Activated CD4-positive, CD25-positive, alpha-beta regulatory T cell treated with anti-CD3 and anti-CD28 coated beads, Interleukin-2, amount 50 U/mL, for 24 hours (primary cell): ENCODE results near the gene GMDS.

Experiments used
- ATAC-seq, 2 donors: fragments of 150-1000 bp; cut with Tn5 transposase; one replicate each; pipeline ENCODE4 v1.10.0; 2021; ENCODE audit warnings: mild to moderate bottlenecking in 1 of 2, moderate library complexity in 1 of 2

Gene GMDS

DNA sequence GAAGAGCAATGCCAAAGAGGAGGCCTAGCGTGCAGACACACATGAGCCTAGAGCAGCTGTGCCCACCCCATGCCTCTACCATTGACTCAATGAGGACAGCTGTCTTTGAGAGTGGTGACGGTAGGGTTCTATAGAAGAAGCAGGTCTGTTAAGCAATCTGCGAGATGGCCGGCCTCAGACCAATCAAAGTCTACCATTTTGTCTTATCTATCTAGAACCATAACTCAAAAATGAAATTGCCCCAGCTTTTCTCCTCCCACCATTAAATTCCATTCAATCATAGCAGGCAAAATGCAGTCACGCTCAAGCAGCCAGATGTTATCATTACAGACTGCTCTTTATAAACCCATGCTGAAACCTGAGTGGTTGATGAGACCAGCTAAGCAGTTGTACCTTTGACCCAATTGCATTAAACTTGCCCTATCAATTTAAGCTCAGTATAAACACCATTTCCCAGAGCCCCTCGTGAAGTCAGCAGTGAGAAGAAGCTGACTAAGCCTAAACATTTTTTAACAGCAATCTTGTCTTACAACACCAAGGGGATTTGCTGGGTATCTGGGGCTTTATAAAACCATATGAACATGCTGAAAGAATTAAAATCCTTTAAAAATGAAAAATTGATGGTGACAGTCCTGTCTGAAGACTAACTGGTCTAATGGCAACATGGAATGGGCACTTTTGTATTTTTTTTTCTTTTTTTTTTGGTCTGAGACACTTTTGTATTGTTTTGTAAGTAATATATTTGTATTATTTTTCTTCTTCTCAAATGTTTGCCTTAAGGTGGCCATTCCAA is 578.2 kb downstream of the GMDS start:
- no peak for ATAC-seq

DNA sequence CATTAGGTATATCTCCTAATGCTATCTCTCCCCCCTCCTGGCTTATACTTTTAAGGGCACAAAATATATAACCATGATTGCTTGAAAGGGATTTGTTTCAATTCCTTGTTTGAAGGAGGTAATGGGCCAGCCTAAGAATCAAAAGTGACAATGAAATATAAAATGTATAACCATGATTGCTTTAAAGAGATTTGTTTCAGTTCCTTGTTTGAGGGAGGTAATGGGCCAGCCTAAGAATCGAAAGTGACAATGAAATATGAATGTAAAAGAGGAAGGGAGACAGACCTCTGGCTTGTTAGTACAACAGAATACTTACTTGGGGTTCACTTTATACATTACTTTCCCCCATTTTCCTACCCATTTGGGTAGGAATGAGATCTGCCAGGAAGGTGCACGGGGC is 580.2 kb downstream of the GMDS start:
- peak in 1 of 2 donors; percentile 27 for ATAC-seq

DNA sequence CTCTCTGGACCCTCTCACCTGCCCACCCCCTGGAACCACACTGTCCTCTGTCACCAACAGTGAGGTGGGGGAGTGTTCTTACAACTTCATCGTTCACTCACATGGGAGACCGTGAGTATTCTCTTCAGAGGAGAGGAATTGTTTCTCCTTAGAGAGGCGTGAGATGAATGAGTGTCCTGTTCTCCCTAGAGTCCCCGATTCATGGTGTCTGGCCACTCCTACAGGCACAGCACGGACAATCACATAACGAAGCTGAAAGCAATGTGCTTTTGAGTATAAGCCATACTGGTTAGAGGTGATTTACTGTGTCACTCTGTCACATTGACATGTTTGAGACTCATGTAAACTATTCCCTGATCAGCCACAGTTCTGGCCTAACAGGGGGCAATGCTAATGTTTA is 581.1 kb downstream of the GMDS start:
- ATAC-seq: no peak

DNA sequence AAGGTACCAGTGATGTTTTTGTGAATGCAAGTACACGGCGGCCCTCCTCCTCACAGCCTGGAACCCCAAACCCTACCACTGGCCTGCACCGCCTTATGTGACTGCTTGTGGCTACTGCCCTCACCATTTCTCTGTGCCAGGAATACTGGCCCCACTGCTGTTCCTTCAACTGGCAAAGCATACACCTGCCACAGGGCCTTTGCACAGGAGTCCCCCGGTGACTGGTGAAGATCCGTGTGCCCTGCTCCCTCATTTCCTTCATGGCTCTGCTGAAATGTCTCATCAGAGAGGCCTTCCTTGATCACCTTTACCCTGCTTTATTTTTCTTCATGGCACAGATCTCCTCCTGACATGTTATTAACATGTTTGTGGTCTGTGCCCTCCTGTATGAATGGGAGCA is 581.9 kb downstream of the GMDS start:
- no peak for ATAC-seq

DNA sequence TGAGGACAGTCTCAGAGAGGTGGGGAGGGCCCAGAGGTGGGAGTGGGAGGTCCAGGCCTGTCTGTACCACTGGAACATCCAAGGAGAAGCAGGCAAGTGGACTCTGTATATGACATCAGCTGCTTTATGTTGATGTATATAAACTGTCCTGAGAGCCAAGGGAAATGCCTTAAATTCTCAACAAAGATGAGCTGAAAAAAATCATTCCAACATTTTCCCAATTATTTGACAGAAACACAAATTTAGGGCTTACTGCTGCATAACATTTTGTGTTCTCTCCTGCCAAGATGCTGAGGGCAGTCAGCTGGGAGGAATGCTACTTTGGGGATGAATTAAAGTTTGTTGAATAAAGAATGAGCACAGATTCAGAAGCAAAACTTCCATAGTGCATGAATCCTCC is 582.9 kb downstream of the GMDS start:
- no peak for ATAC-seq

DNA sequence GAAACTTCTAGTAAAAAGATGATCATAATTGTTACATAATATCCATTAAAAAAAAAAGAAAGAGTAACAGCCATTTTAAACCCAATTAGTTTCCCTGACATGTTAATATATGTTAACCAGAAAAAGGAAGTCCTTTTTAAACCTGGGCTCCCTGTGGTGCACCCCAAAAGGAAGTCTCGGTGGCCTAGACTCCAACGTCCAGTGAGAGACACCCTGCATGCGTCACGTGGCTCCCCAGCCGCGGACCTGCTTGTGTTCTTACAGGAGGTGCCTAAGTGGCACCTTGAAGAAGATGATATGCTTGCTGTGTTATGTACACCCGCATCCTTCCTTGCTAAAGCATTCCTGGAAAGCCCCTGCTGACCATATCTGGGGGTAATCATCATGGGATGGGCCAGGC is 585.6 kb downstream of the GMDS start:
- ATAC-seq: no peak

DNA sequence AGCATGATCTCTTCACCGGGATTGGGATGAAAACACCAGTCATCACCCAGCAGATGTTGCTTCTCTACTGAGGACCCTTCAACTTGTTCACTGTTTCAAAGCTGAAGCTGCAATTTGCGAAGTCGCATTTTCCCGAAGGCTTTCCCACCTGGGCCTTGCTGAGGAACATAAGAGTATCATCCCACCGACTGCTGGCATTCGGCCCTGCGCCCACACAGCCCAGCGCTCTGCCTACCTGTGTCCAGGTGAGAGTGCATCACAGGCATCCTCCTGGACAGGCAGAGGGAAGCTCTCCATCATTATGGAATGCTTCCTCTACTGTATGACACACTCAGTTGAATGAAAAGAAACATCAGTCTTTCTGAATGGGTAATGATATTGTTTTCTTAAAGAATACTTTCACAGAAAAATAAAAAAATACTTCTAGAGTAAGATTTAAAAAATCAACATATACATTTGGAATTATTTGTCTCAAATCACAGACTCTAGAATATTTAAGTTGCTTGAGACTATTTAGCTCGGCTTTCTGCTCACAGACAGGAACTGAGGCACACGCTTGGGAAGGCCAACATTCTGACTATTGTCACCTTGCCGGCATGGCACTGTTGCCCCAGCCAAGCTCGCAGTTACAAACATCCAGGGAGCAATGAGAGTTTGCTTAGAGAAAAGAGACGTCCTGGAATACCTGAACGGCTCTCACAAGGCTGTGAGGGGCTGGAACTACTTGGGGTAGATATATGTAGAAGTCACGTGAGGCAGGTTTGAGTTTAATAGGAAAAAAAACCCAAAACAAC is 587.0 kb downstream of the GMDS start:
- no peak for ATAC-seq

DNA sequence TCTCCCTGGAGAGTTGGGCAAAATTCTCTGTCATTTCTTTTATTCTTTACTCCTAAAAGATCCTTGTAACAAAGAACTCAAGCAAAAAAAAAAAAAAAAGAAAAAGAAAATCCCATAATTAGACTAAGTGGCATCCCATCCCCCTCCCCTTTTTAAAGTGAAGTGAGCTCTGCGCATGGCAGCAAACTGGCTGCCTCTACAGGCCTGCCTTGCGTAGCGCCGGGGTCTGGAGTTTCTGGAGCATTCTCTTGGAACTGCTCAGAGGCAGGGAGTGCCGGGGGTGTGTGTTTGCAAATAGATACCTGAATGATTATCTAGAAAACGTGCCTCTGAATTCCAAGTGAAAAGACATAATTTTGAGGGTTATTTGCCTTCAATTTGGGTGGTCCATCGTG is 587.6 kb downstream of the GMDS start:
- no peak for ATAC-seq

DNA sequence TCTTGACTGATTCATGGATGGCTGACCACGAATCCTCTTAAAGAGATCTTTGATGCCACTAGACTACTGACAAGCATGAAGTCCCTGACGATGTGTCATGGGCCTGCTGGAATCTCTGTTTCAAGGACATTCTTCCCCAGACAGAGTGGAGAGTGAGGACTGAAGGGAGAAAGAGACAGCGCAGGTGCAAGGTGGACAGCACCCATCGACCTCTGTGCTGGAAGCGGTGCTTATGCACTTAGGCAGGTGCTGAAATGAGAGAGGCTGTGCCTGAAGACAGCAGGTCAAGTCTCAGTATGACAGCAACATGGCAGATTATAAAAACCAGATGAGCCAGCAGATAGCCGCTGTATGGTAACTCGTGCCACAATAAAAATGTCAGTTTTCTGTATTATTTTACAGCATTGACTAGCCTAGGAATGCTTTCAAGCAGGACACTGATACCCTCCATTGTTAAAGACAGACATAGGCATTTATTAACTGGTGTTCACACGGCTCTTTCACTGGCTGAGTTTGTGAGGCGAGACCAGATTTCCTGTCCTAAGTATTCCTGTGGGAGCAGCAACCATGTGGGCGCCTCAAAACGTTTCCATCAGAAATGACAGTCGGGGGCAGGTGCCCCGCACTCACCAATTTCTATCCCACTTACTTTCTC is 588.2 kb downstream of the GMDS start:
- no peak for ATAC-seq

DNA sequence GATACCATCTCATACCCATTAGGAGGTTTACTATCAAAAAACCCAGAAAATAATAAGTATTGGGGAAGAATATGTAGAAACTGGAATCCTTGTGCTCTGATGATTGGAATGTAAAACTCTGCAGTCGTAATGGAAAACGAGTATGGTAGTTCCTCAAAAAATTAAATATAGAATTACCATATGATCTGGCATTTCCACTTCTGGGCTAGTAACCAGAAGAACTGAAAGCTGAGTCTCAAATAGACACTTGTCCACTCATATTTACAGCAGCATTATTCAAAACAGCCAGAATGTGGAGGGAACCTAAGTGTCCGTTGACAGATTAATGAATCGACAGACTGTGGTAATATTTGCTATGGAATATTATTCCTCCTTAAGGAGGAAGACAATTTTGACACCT is 591.4 kb downstream of the GMDS start:
- no peak for ATAC-seq

DNA sequence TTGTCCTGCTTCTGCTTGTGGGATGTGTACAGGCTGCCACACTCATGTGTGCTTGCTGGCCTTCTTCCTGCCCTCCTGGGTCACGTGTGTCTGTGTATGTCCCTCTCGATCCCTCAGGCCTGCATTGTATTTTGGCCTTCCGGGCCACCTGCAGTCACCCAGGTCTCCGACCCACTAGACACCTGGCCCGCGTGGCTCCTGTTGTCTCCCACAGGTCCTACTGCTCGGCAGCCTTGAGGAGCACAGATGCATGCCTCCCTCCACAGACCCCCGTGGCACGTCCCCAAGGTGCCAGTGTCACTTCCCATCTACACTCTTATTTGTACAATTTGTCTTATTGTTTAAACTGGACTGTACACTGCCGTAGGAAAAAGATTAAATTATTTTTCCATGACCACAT is 592.6 kb downstream of the GMDS start:
- ATAC-seq: no peak

DNA sequence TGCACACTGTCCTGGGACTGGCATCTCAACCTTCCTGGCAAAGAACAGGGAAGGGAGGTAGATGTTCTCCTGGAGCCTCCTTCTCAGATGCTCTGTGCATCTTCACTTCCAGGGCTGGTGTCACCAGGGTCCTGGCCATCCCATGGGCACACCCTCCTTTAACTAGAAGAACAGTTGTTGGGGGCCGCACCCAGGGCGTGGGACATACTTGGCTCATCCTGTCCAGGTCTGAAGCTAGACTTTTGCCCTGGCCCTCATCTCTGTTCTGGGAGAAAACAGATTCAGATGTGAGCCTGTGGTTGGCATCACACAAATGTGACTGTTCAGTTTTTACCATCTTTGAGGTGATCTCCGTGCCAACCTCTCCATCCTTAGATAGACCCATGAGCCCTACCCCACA is 594.0 kb downstream of the GMDS start:
- no peak for ATAC-seq

DNA sequence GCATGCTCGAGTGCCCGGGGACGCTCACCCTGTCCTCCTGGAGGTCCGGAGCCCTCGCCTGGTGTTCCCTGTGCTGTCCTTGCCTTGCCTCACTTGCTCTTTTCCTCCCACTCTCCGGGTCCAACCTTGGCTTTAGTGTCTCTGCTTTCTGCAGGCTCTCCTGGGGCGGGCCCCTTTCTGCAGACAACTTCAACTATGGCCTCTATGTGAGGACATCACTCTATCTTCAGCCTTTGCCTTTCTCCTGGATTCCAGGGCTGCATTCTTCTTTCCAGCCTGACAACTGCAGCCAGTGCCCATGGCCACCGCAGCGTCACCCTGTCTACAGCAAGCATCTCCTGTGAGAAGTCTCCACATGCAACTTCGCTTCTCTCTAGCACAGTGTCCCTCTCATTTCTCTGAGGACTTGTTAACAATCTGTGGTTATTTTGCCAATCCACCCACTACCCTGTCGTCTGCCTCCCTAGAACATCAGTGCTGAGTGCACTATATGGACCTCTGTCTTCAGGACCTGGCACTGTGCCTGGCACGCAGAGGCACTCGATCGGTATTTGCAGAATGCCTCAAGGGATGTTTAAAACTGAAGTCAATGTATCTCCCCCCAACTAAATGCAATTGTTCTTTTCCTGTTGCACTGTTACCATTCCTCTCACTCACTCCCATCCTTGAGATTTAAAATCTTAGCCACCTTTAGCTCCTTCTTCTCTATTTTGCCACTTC is 599.8 kb downstream of the GMDS start:
- ATAC-seq: no peak

DNA sequence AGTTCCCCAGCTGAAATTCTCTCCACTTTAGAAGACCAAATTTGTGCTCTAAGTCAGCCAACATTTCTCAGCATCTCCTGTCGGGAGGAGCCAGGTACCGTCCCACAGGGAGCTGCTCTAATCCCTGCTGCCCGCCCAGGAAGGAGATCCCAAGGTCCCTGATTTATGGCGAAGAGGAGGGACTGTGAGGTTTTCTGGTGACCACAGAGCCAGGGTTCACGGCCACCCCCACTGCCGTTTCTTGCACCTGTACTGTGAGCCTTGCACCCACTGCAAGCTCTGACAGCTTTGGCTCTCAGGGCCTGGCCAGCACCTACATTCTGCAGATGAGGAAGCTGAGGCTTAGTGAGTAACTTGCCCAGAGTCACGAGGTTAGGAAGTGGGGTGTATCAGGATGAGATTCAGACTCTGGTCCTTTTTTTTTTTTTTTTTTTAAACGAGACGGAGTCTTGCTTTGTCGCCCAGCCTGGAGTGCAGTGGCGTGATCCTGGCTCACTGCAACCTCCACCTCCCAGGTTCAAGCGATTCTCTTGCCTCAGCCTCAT is 600.8 kb downstream of the GMDS start:
- no peak for ATAC-seq

DNA sequence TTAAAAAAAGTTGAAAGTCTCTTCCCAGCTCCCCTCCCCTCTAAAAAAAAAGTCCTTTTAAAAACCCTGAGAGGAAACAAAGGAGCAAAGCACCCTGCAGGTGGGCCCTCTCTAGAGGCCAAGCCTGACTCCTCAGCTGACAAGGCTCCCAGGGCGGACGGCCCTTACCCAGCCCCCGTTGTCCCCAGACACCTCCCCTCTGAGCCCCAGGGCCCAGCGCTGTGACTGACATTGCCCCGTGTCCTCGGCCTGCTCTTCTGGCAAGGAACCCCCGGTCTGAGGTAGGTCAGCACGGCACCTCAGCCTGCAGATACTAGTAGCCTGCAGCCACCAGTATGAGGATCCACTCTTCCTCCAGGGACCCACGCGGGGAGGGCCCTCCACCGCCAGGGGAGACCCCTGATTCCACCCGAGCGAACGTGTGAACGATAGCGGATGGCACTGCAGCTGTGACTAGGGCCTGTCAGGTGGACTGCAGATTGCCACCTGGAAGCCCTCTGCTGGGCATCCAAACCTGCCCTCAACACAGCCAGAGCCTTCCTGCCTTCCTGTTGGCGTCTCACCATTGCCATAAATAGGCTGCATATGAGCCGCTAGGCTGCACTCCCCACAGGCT is 601.5 kb downstream of the GMDS start:
- ATAC-seq: no peak

DNA sequence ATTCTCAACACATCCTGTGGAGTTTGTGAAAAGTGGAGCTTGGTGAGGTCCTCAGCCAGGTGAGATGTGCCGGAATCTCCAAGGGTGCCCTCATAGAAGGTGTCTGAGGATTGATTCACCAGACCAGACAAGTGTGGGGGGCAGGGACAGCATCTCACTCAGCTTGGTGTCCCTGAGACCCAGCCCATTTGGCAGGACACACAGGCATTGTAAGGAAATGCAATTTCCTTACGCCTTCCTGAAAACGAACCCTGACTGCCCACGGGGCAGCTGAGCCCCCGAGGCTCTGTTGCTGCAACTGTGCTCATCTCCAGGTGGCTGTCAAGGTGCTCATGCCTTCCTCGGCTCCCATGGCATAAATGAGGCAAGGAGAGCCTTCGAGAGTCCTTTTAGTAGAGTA is 602.3 kb downstream of the GMDS start:
- no peak for ATAC-seq

DNA sequence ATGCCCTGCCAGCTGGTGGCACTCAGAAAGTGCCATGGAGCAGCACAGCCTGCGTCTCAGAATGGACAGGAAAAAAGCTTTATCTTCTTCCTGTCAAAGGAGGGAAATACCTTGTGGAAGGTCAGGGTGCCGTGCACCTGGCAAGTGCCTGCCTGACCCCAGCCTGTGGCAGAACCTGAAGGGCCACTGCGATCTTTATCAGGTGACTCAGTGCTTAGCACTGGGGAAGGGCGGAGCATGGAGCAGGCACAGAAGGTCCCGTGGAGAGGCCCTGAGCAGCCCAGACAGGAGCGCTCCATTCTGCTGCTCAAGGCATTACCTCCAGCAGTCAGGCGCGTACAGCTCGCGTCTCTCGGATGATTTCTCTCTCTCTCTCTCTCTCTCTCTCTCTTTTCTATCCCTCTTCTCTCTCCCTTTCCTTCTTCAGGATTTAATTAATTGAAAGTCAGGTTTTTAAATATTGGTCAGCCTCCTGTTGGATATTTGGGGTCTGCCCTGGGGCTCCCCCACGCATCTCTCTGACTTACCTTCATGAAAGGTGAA is 604.0 kb downstream of the GMDS start:
- ATAC-seq: no peak

DNA sequence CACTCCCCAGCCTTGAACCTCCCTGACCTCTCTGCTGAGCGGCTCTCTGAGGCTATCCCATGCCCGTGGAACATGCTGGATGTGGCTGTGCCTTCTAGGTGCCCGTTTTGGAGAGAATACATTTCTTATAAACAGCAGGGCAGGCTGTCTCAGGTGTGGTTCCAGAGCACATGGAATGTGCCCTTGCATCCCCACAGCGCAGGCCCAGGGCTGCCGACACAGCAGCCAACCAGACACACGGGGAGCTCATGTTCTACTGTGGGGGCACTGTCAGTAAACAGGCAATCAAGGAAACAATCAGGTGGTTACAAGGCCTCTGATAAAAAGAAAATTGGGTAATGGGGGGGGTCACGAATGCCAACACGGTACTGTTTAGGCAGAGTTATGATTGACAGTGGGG is 604.9 kb downstream of the GMDS start:
- ATAC-seq: no peak

DNA sequence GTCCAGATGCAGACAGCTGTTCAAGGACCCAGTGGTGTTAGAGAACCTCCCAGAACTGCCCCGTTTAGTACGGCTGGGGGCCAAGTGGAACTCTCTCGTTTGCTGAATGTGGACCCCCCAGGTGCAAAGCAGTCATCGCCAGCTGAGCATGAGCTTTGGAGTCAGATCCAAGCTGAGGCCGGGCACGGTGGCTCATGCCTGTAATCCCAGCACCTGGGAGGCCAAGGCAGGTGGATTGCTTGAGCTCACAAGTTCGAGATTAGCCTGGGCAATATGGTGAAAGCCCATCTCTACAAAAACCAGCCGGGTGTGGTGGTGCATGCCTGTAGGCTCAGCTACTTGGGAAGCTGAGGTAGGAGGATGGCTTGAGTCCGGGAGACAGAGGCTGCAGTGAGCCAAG is 606.0 kb downstream of the GMDS start:
- no peak for ATAC-seq

DNA sequence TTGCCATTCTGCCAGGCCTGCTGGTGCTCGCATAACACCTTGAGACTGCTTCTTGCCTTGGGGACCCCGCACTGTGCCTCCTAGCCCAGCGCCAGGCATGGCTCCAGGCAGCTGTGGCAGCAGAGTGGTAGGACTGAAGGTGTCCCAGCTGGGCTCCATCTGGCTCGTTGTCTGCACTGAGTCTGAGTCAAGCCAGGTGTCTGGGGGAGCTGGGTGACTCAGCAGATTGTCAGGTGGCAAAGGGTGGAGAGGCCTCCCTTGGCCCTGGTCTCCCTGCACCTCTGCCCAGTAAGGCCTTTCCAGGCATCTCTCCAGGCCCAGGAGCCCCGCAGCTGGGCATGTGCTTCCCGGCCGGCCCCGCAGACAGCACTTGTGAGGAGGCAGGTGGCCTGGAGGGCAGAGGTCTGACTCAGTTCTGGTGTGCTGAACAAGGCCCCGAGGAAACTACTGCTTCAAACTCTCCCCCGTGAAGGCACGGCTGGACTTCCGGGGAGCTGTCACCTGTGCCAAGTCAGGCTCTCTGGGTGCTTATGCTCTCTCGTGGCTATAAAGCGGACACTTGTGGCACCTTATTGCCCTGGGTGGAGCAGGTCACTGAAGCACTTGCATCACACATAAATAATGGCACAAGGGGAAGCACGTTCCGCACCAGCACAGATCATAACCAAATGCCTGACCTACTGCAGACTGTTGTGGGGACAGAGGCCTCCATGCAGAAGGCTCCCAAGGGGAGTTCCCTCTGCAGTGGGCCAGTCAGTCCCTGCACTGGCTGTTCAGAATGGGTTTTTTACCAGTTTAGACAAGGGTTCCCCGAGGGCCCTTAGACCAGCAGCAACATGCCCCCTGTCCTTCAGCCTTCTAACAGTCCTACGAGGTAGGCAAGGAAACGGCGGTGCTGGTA is 608.2 kb downstream of the GMDS start:
- ATAC-seq: peak; percentile 38

DNA sequence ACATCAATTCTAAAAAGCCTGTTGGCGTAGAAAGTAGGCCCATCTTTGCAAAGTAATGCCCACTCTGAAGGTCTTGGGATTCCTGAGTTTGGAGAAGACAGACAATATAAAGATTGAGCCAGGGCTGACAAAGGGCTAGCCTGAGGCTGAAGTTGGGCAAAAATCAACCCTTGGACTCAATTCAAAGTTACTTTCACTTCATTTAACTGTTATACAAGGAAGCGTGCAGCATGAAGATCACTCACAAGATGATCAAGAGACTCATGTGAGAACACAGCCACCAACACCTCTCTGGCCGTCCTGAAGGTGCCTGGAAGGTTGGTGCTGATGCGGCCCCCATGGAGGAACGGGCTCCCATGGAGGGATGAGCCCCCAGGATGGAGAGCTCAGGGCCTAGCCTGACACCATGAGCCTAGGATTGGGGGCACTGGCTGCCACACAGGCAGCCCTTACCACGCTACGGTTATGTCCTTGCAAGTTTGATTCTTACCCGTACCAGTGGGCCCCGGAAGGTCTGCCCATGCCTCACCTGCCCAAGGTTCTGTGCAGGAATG is 609.1 kb downstream of the GMDS start:
- no peak for ATAC-seq
